ENCODE results near the gene WWOX. TPM values are rescaled to one million over a fixed set of nuclear protein-coding genes. Genes with fewer than 3 reads are reported as not detected.

WWOX gene
- total RNA-seq, 2 donors from 2014 or later: 33.8 to 82.5 TPM

- ATAC-seq (ENCODE audit: insufficient number of reproducible peaks, low FRiP score, low read depth): no peak
- H3K9me3 ChIP-seq: no peaks in the 10 kb centered on the region
- no peak for DNase-seq (ENCODE audit: low spot score)
- H3K36me3 ChIP-seq: no peaks in the 10 kb centered on the region
- H3K4me1 ChIP-seq (ENCODE audit: control insufficient read depth in 1 of 2, low read depth in 2 of 2): no peaks in the 10 kb centered on the region
- no peak overlapping the region for H3K27ac ChIP-seq
- H3K27me3 ChIP-seq (replicated peaks; ENCODE audit: insufficient read depth): no peaks in the 10 kb centered on the region
- no peak overlapping the region for H3K4me3 ChIP-seq
- TF ChIP-seq CTCF (IDR thresholded peaks at IDR 0.05): no peak
These were observed 938.3 kb downstream of the WWOX start for GRCh38 chr16:79037521-79038373.

GRCh38 chr16:79041206-79041605 lies 941.8 kb downstream of the WWOX start:
- Histone ChIP-seq H3K4me3 (no peak overlapping the region), H3K9me3 (no peaks in the 10 kb centered on the region), H3K4me1 (ENCODE audit: control insufficient read depth in 1 of 2, low read depth in 2 of 2) (no peaks in the 10 kb centered on the region), H3K27me3 (replicated peaks; ENCODE audit: insufficient read depth) (no peaks in the 10 kb centered on the region), H3K36me3 (no peaks in the 10 kb centered on the region), H3K27ac (no peak overlapping the region)
- ATAC-seq (ENCODE audit: insufficient number of reproducible peaks, low FRiP score, low read depth): no peak
- TF ChIP-seq CTCF (IDR thresholded peaks at IDR 0.05): no peak
- DNase-seq (ENCODE audit: low spot score): no peak

- Histone ChIP-seq H3K4me3 (no peak overlapping the region), H3K27ac (no peak overlapping the region), H3K27me3 (replicated peaks; ENCODE audit: insufficient read depth) (no peaks in the 10 kb centered on the region), H3K9me3 (no peaks in the 10 kb centered on the region), H3K36me3 (no peaks in the 10 kb centered on the region), H3K4me1 (ENCODE audit: control insufficient read depth in 1 of 2, low read depth in 2 of 2) (no peaks in the 10 kb centered on the region)
- no peak for ATAC-seq (ENCODE audit: insufficient number of reproducible peaks, low FRiP score, low read depth)
- no peak for DNase-seq (ENCODE audit: low spot score)
- TF ChIP-seq CTCF (IDR thresholded peaks at IDR 0.05): no peak
These were observed 942.7 kb downstream of the WWOX start for GRCh38 chr16:79042141-79042540.

GRCh38 chr16:79042886-79043285 lies 943.4 kb downstream of the WWOX start:
- H3K4me3 ChIP-seq: no peak overlapping the region
- no peaks in the 10 kb centered on the region for H3K4me1 ChIP-seq (ENCODE audit: control insufficient read depth in 1 of 2, low read depth in 2 of 2)
- TF ChIP-seq CTCF (IDR thresholded peaks at IDR 0.05): no peak
- H3K36me3 ChIP-seq: no peaks in the 10 kb centered on the region
- no peaks in the 10 kb centered on the region for H3K27me3 ChIP-seq (replicated peaks; ENCODE audit: insufficient read depth)
- ATAC-seq (ENCODE audit: insufficient number of reproducible peaks, low FRiP score, low read depth) (no peak), DNase-seq (ENCODE audit: low spot score) (no peak)
- no peak overlapping the region for H3K27ac ChIP-seq
- H3K9me3 ChIP-seq: no peaks in the 10 kb centered on the region

GRCh38 chr16:79045191-79045590 lies 945.7 kb downstream of the WWOX start:
- H3K27ac ChIP-seq: no peak overlapping the region
- H3K9me3 ChIP-seq: no peaks in the 10 kb centered on the region
- H3K4me3 ChIP-seq: no peak overlapping the region
- no peaks in the 10 kb centered on the region for H3K36me3 ChIP-seq
- no peaks in the 10 kb centered on the region for H3K27me3 ChIP-seq (replicated peaks; ENCODE audit: insufficient read depth)
- ATAC-seq (ENCODE audit: insufficient number of reproducible peaks, low FRiP score, low read depth) (no peak), DNase-seq (ENCODE audit: low spot score) (no peak)
- no peaks in the 10 kb centered on the region for H3K4me1 ChIP-seq (ENCODE audit: control insufficient read depth in 1 of 2, low read depth in 2 of 2)
- TF ChIP-seq CTCF (IDR thresholded peaks at IDR 0.05): no peak
